Neural cell (in vitro differentiated cells): ENCODE results near the gene ATF7. TPM values are rescaled to one million over a fixed set of nuclear protein-coding genes. Genes with fewer than 3 reads are reported as not detected.
"Not testable (repeated sequence)": the region's sequence is repeated elsewhere in the genome, so short reads cannot be mapped to it uniquely, and the experiment has no call there.

ENCODE experiments used
- H2AFZ ChIP-seq: fragments of 200-600, 300-800 bp; sonication (generic), shearing (Covaris generic); 2 replicates; pipeline ENCODE4 v1.6.0; 2014; ENCODE audit warnings: low read depth, mild to moderate bottlenecking, antibody characterized with exemption, low read length, moderate library complexity
- H3F3A ChIP-seq: fragments of 200-600 bp; shearing (Covaris generic); 2 replicates; pipeline ENCODE4 v1.6.1; 2016; ENCODE audit warnings: mild to moderate bottlenecking, moderate library complexity, mixed read lengths, antibody characterized with exemption, low read length; ENCODE audit not compliant: insufficient read depth, poor library complexity, severe bottlenecking
- H3K27ac ChIP-seq: fragments of 200-600, 300-800 bp; sonication (generic), shearing (Covaris generic); 2 replicates; pipeline ENCODE4 v1.5.1; 2014; ENCODE audit warnings: mild to moderate bottlenecking, low read length, moderate library complexity
- H3K27me3 ChIP-seq: fragments of 300-800, 200-600 bp; sonication (generic), shearing (Covaris generic); 2 replicates; pipeline ENCODE4 v1.6.0; 2014; ENCODE audit warnings: mild to moderate bottlenecking, low read depth, low read length, moderate library complexity; ENCODE audit not compliant: insufficient read depth
- H3K36me3 ChIP-seq: fragments of 300-800, 200-600 bp; sonication (generic), shearing (Covaris generic); 2 replicates; pipeline ENCODE4 v1.5.1; 2014; ENCODE audit warnings: mild to moderate bottlenecking, antibody characterized with exemption, low read length, moderate library complexity; ENCODE audit not compliant: insufficient read depth
- H3K4me2 ChIP-seq: fragments of 300-800, 200-600 bp; sonication (generic), shearing (Covaris generic); 2 replicates; pipeline ENCODE4 v1.6.0; 2014; ENCODE audit warnings: mild to moderate bottlenecking, low read length
- H3K4me3 ChIP-seq: fragments of 300-800, 200-600 bp; sonication (generic), shearing (Covaris generic); 2 replicates; pipeline ENCODE4 v1.5.1; 2014; ENCODE audit warnings: mild to moderate bottlenecking, low read length, moderate library complexity
- H3K79me2 ChIP-seq: fragments of 200-600 bp; shearing (Covaris generic); replicated peaks from 2 replicates; pipeline ENCODE4 v1.6.0; 2014; ENCODE audit warnings: mild to moderate bottlenecking, low read length, moderate library complexity; ENCODE audit not compliant: insufficient read depth
- H3K9ac ChIP-seq: fragments of 300-800, 200-600 bp; sonication (generic), shearing (Covaris generic); 2 replicates; pipeline ENCODE4 v1.6.1; 2016; ENCODE audit warnings: mild to moderate bottlenecking, low read length, mixed read lengths
- H3K9me2 ChIP-seq: fragments of 200-600 bp; shearing (Covaris generic); 2 replicates; pipeline ENCODE4 v1.6.1; 2016; ENCODE audit warnings: mild to moderate bottlenecking, low read length, mixed read lengths; ENCODE audit not compliant: insufficient read depth
- H3K9me3 ChIP-seq: fragments of 200-600, 300-800 bp; sonication (generic), shearing (Covaris generic); 2 replicates; pipeline ENCODE4 v1.6.1; 2016; ENCODE audit warnings: mild to moderate bottlenecking, mixed run types, low read length, moderate library complexity, mixed read lengths
- H4K20me1 ChIP-seq: fragments of 200-600 bp; shearing (Covaris generic); 2 replicates; pipeline ENCODE4 v1.6.1; 2016; ENCODE audit warnings: mild to moderate bottlenecking, mixed run types; ENCODE audit not compliant: insufficient read depth
- CTCF ChIP-seq: fragments of 450-650 bp; IDR thresholded peaks from 2 replicates; pipeline ENCODE4 v1.5.1; 2014; ENCODE audit warnings: antibody characterized with exemption, mild to moderate bottlenecking, moderate library complexity; ENCODE audit not compliant: poor library complexity, severe bottlenecking
- EP300 ChIP-seq: fragments of 450-650 bp; conservative IDR thresholded peaks from 2 replicates; pipeline ENCODE4 v1.6.1; 2014; ENCODE audit warnings: antibody characterized with exemption, mild to moderate bottlenecking, moderate library complexity; ENCODE audit not compliant: poor library complexity, severe bottlenecking
- EZH2 ChIP-seq: fragments of 200-600, 300-800 bp; shearing (Covaris generic), sonication (generic); IDR thresholded peaks from 2 replicates; pipeline ENCODE4 v1.6.1; 2014; ENCODE audit warnings: antibody characterized with exemption, low read length, borderline replicate concordance, mild to moderate bottlenecking; ENCODE audit not compliant: insufficient read depth, poor library complexity, severe bottlenecking
- MXI1 ChIP-seq: fragments of 450-650 bp; conservative IDR thresholded peaks from 2 replicates; pipeline ENCODE4 v1.6.1; 2014; ENCODE audit warnings: antibody characterized with exemption, mild to moderate bottlenecking; ENCODE audit not compliant: poor library complexity, severe bottlenecking
- POLR2AphosphoS5 ChIP-seq: IDR thresholded peaks from 2 replicates; pipeline ENCODE4 v1.6.1; 2012
- RAD21 ChIP-seq: fragments of 450-650 bp; conservative IDR thresholded peaks from 2 replicates; pipeline ENCODE4 v1.6.1; 2014; ENCODE audit warnings: antibody characterized with exemption, mild to moderate bottlenecking, moderate library complexity
- SMC3 ChIP-seq: fragments of 450-650 bp; conservative IDR thresholded peaks from 2 replicates; pipeline ENCODE4 v1.6.1; 2014; ENCODE audit warnings: antibody characterized with exemption, mild to moderate bottlenecking, moderate library complexity; ENCODE audit not compliant: poor library complexity
- TAF1 ChIP-seq: IDR thresholded peaks from 2 replicates; pipeline ENCODE4 v1.6.1; 2012; ENCODE audit warnings: low read depth
- polyA plus RNA-seq: library from polyadenylated mRNA; depleted of rRNA; stranded (reverse); fragments of >200 nt; gene quantifications from 2 replicates; pipeline ENCODE4 v1.2.3, GENCODE V29; 2014
- TF ChIP-seq, protein P1 (sequence below): IDR thresholded peaks from 2 replicates; pipeline ENCODE4 v1.6.1; 2012; ENCODE audit warnings: borderline replicate concordance

Gene ATF7
- polyA plus RNA-seq, 1 donor from 2014 or later, result 6.3 TPM

DNA sequence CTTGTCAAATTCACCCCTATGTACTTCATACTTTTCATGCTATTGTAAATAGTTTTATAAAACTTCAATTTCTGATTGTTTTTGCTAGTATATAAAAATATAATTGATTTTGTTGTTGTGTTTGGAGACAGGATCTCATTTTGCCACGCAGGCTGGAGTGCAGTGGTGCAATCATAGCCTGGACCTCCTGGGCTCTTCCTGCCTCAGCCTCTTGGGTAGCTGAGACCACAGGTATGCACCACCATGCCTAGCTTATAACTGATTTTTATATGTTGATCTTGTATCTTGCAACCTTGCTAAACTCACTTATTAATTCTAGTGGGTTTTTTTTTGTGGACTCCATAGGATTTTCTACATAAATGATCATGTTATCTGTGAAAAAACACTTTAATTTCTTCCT lies 26.2 kb upstream of the ATF7 start:
- no peaks in the 10 kb centered on the region for H3K9me3 ChIP-seq
- H3K9ac ChIP-seq, result no peak overlapping the region
- no peak overlapping the region for H3K27ac ChIP-seq
- no peak overlapping the region for H3K4me2 ChIP-seq
- no peak for TF ChIP-seq MXI1
- no peak for TF ChIP-seq POLR2AphosphoS5
- no peak for TF ChIP-seq SMC3
- TF ChIP-seq CTCF, result no peak
- no peak for TF ChIP-seq EZH2
- TF ChIP-seq, protein P1, sequence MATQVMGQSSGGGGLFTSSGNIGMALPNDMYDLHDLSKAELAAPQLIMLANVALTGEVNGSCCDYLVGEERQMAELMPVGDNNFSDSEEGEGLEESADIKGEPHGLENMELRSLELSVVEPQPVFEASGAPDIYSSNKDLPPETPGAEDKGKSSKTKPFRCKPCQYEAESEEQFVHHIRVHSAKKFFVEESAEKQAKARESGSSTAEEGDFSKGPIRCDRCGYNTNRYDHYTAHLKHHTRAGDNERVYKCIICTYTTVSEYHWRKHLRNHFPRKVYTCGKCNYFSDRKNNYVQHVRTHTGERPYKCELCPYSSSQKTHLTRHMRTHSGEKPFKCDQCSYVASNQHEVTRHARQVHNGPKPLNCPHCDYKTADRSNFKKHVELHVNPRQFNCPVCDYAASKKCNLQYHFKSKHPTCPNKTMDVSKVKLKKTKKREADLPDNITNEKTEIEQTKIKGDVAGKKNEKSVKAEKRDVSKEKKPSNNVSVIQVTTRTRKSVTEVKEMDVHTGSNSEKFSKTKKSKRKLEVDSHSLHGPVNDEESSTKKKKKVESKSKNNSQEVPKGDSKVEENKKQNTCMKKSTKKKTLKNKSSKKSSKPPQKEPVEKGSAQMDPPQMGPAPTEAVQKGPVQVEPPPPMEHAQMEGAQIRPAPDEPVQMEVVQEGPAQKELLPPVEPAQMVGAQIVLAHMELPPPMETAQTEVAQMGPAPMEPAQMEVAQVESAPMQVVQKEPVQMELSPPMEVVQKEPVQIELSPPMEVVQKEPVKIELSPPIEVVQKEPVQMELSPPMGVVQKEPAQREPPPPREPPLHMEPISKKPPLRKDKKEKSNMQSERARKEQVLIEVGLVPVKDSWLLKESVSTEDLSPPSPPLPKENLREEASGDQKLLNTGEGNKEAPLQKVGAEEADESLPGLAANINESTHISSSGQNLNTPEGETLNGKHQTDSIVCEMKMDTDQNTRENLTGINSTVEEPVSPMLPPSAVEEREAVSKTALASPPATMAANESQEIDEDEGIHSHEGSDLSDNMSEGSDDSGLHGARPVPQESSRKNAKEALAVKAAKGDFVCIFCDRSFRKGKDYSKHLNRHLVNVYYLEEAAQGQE, result no peak
- TF ChIP-seq TAF1, result no peak
- no peak for TF ChIP-seq RAD21
- no peak for TF ChIP-seq EP300
- H3K36me3 ChIP-seq, result no peaks in the 10 kb centered on the region
- H3K9me2 ChIP-seq, result no peaks in the 10 kb centered on the region
- H3K79me2 ChIP-seq, result no peaks in the 10 kb centered on the region
- no peaks in the 10 kb centered on the region for H4K20me1 ChIP-seq
- H3K4me3 ChIP-seq, result no peak overlapping the region
- H3F3A ChIP-seq, result no peaks in the 10 kb centered on the region
- no peak overlapping the region for H2AFZ ChIP-seq
- H3K27me3 ChIP-seq, result no peaks in the 10 kb centered on the region

DNA sequence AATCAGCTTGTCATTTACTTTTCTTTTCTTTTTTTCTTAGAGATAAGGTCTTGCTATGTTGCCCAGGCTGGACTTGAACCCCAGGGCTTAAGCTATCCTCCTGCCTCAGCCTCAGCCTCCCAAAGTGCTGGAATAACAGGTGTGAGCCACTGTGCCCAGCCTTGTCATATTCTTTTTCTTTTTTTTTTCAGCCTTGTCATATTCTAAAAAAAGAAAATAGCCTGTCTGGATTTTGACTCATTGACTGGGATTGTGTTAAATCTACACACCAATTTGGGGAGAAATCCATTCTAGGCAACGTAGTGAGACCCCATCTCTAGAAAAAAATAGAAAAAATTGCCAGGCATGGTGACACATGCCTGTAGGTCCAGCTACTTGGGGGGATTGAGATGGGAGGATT lies 25.6 kb upstream of the ATF7 start:
- H3K4me3 ChIP-seq, result no peak overlapping the region
- H3K79me2 ChIP-seq, result no peaks in the 10 kb centered on the region
- no peaks in the 10 kb centered on the region for H3K36me3 ChIP-seq
- H3K27ac ChIP-seq, result no peak overlapping the region
- no peak overlapping the region for H3K4me2 ChIP-seq
- no peaks in the 10 kb centered on the region for H3K9me3 ChIP-seq
- H3K9me2 ChIP-seq, result no peaks in the 10 kb centered on the region
- TF ChIP-seq EZH2, result no peak
- no peak for TF ChIP-seq RAD21
- H3F3A ChIP-seq, result no peaks in the 10 kb centered on the region
- H3K27me3 ChIP-seq, result no peaks in the 10 kb centered on the region
- no peaks in the 10 kb centered on the region for H4K20me1 ChIP-seq
- no peak overlapping the region for H3K9ac ChIP-seq
- no peak overlapping the region for H2AFZ ChIP-seq

GRCh38 chr12:53646300-53646699 lies 20.1 kb upstream of the ATF7 start:
- not testable (repeated sequence) for H3K36me3 ChIP-seq, H3K27ac ChIP-seq, H3K4me2 ChIP-seq, H4K20me1 ChIP-seq, H3K9me2 ChIP-seq, H3K27me3 ChIP-seq, H2AFZ ChIP-seq, H3K9ac ChIP-seq, H3K4me3 ChIP-seq, H3F3A ChIP-seq, H3K79me2 ChIP-seq, H3K9me3 ChIP-seq
